Transverse colon (tissue), 4 donors: ENCODE data around the gene ZNF804B.

Experiments used
- EP300 ChIP-seq: sonication (generic); formaldehyde crosslinking; IDR thresholded peaks from one replicate; pipeline ENCODE4 v1.6.1; 2017; ENCODE audit warnings: antibody characterized with exemption, low read depth
- POLR2A ChIP-seq: fragments of 450-650 bp; IDR thresholded peaks from one replicate; pipeline ENCODE4 v1.6.1; 2016; ENCODE audit warnings: antibody characterized with exemption, mild to moderate bottlenecking, moderate library complexity
- POLR2AphosphoS5 ChIP-seq, 3 donors: sonication (generic); formaldehyde crosslinking; IDR thresholded peaks; one replicate each; pipeline ENCODE4 v1.6.1; 2016; ENCODE audit warnings: antibody characterized with exemption in 3 of 3
- TF ChIP-seq, protein P1 (sequence below), 5 experiments: fragments of 200-600 bp in 3 of 5; fragments of 450-650 bp in 2 of 5; sonication (generic) in 3 of 5; IDR thresholded peaks; 1 replicate in 2 of 5; 2 replicates in 3 of 5; pipeline ENCODE4 v1.5.1; 2016 to 2017; ENCODE audit warnings: antibody characterized with exemption in 5 of 5, inconsistent platforms in 3 of 5, mild to moderate bottlenecking in 2 of 5, moderate library complexity in 1 of 5

DNA sequence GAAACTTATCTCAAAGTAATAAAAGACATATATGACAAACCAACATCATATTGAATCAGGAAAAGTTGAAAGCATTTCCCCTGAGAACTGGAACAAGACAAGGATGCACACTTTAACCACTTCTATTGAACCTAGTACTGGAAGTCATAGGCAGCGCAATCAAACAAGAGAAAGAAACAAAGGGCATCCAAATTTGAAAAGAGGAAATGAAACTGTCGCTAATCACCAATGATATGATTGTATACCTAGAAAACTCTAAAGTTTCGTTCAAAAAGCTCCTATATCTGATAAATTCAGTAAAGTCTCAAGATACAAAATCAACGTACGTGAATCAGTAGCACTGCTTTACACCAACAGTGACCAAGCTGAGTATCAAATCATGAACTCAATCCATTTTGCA lies 173.8 kb downstream of the ZNF804B start:
- TF ChIP-seq POLR2A (no peak), POLR2AphosphoS5 (IDR thresholded peaks at IDR 0.05) (no peak), EP300 (no peak)
- TF ChIP-seq, protein P1, sequence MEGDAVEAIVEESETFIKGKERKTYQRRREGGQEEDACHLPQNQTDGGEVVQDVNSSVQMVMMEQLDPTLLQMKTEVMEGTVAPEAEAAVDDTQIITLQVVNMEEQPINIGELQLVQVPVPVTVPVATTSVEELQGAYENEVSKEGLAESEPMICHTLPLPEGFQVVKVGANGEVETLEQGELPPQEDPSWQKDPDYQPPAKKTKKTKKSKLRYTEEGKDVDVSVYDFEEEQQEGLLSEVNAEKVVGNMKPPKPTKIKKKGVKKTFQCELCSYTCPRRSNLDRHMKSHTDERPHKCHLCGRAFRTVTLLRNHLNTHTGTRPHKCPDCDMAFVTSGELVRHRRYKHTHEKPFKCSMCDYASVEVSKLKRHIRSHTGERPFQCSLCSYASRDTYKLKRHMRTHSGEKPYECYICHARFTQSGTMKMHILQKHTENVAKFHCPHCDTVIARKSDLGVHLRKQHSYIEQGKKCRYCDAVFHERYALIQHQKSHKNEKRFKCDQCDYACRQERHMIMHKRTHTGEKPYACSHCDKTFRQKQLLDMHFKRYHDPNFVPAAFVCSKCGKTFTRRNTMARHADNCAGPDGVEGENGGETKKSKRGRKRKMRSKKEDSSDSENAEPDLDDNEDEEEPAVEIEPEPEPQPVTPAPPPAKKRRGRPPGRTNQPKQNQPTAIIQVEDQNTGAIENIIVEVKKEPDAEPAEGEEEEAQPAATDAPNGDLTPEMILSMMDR (IDR thresholded peaks at IDR 0.05): no peak
